HEK293 (cell line): Measurements from ENCODE around the gene AKAP8L.

Experiments used
- BCL11A ChIP-seq: fragments of 450-650 bp; formaldehyde crosslinking; IDR thresholded peaks from 2 replicates; pipeline ENCODE4 v1.5.1; 2016; ENCODE audit warnings: low read depth, missing biosample characterization, missing genetic modification characterization
- GLIS1 ChIP-seq: fragments of 450-650 bp; formaldehyde crosslinking; IDR thresholded peaks from 2 replicates; pipeline ENCODE4 v1.5.1; 2016; ENCODE audit warnings: missing biosample characterization, missing genetic modification characterization
- HOXD13 ChIP-seq: sonication (generic); formaldehyde crosslinking; IDR thresholded peaks from 2 replicates; pipeline ENCODE4 v1.8.0; 2022; ENCODE audit warnings: missing genetic modification reagents, borderline replicate concordance
- OSR2 ChIP-seq: fragments of 450-650 bp; formaldehyde crosslinking; IDR thresholded peaks from 2 replicates; pipeline ENCODE4 v1.5.1; 2016; ENCODE audit warnings: missing biosample characterization, missing genetic modification characterization
- REST ChIP-seq: fragments of 450-650 bp; formaldehyde crosslinking; IDR thresholded peaks from 2 replicates; pipeline ENCODE4 v1.5.1; 2016; ENCODE audit warnings: missing biosample characterization, missing genetic modification characterization
- TSHZ1 ChIP-seq: fragments of 450-650 bp; formaldehyde crosslinking; IDR thresholded peaks from 2 replicates; pipeline ENCODE4 v1.5.1; 2016; ENCODE audit warnings: missing biosample characterization, missing genetic modification characterization, borderline replicate concordance
- ZBTB10 ChIP-seq: fragments of 450-650 bp; formaldehyde crosslinking; IDR thresholded peaks from 2 replicates; pipeline ENCODE4 v1.5.1; 2016; ENCODE audit warnings: missing biosample characterization, missing genetic modification characterization
- ZBTB17 ChIP-seq: fragments of 450-650 bp; formaldehyde crosslinking; IDR thresholded peaks from 2 replicates; pipeline ENCODE4 v1.5.1; 2016; ENCODE audit warnings: missing biosample characterization, missing genetic modification characterization
- ZNF10 ChIP-seq: fragments of 450-650 bp; formaldehyde crosslinking; IDR thresholded peaks from 2 replicates; pipeline ENCODE4 v1.5.1; 2017; ENCODE audit warnings: missing biosample characterization, missing genetic modification characterization
- ZNF146 ChIP-seq: fragments of 450-650 bp; formaldehyde crosslinking; IDR thresholded peaks from 2 replicates; pipeline ENCODE4 v1.5.1; 2016; ENCODE audit warnings: missing biosample characterization, missing genetic modification characterization
- ZNF175 ChIP-seq: fragments of 450-650 bp; formaldehyde crosslinking; IDR thresholded peaks from 2 replicates; pipeline ENCODE4 v1.5.1; 2016; ENCODE audit warnings: missing biosample characterization, missing genetic modification characterization
- ZNF221 ChIP-seq: fragments of 450-650 bp; formaldehyde crosslinking; IDR thresholded peaks from 2 replicates; pipeline ENCODE4 v1.5.1; 2017; ENCODE audit warnings: missing biosample characterization, missing genetic modification characterization, borderline replicate concordance
- ZNF311 ChIP-seq: fragments of 450-650 bp; formaldehyde crosslinking; IDR thresholded peaks from 2 replicates; pipeline ENCODE4 v1.5.1; 2017; ENCODE audit warnings: missing biosample characterization, missing genetic modification characterization, borderline replicate concordance
- ZNF350 ChIP-seq: fragments of 450-650 bp; formaldehyde crosslinking; IDR thresholded peaks from 2 replicates; pipeline ENCODE4 v1.5.0; 2017; ENCODE audit warnings: missing biosample characterization, mild to moderate bottlenecking, missing genetic modification characterization
- ZNF354C ChIP-seq: fragments of 450-650 bp; formaldehyde crosslinking; IDR thresholded peaks from 2 replicates; pipeline ENCODE4 v1.5.1; 2016; ENCODE audit warnings: missing biosample characterization, missing genetic modification characterization, low read depth, borderline replicate concordance
- ZNF473 ChIP-seq: fragments of 450-650 bp; formaldehyde crosslinking; IDR thresholded peaks from 2 replicates; pipeline ENCODE4 v1.5.1; 2017; ENCODE audit warnings: missing biosample characterization, missing genetic modification characterization
- ZNF501 ChIP-seq: fragments of 450-650 bp; formaldehyde crosslinking; IDR thresholded peaks from 2 replicates; pipeline ENCODE4 v1.5.1; 2016; ENCODE audit warnings: missing biosample characterization, missing genetic modification characterization
- ZNF510 ChIP-seq: fragments of 450-650 bp; formaldehyde crosslinking; IDR thresholded peaks from 2 replicates; pipeline ENCODE4 v1.5.1; 2018; ENCODE audit warnings: mild to moderate bottlenecking, missing genetic modification characterization, missing biosample characterization; ENCODE audit not compliant: insufficient replicate concordance
- ZNF521 ChIP-seq: fragments of 450-650 bp; formaldehyde crosslinking; IDR thresholded peaks from 2 replicates; pipeline ENCODE4 v1.5.1; 2017; ENCODE audit warnings: missing biosample characterization, mild to moderate bottlenecking, missing genetic modification characterization
- ZNF585B ChIP-seq: fragments of 450-650 bp; formaldehyde crosslinking; IDR thresholded peaks from 2 replicates; pipeline ENCODE4 v1.5.1; 2016; ENCODE audit warnings: missing biosample characterization, missing genetic modification characterization
- ZNF776 ChIP-seq: fragments of 450-650 bp; formaldehyde crosslinking; IDR thresholded peaks from 2 replicates; pipeline ENCODE4 v1.5.0; 2017; ENCODE audit warnings: missing biosample characterization, missing genetic modification characterization, borderline replicate concordance
- ZSCAN5A ChIP-seq: fragments of 450-650 bp; formaldehyde crosslinking; IDR thresholded peaks from 2 replicates; pipeline ENCODE4 v1.5.1; 2016; ENCODE audit warnings: missing biosample characterization, missing genetic modification characterization
- ZXDB ChIP-seq: fragments of 450-650 bp; formaldehyde crosslinking; IDR thresholded peaks from 2 replicates; pipeline ENCODE4 v1.5.1; 2016; ENCODE audit warnings: missing biosample characterization, missing genetic modification characterization

AKAP8L gene

GRCh38 chr19:15432629-15433518 is 14.1 kb upstream of the AKAP8L start (continued):
- TF ChIP-seq ZNF776, result no peak
- peak; percentile 6; the same call in 1 of the 2 replicates for TF ChIP-seq ZNF146 (tag by site-specific recombination)
- no peak for TF ChIP-seq BCL11A
- no peak for TF ChIP-seq ZNF175 (tag by site-specific recombination)
- no peak for TF ChIP-seq ZBTB10 (tag by site-specific recombination)
- no peak for TF ChIP-seq ZNF501 (tag by site-specific recombination)
- TF ChIP-seq ZNF521 (tag by site-specific recombination), result no peak
- TF ChIP-seq ZNF221 (tag by site-specific recombination), result no peak
- peak; percentile 71; the same call in 1 of the 2 replicates for TF ChIP-seq ZSCAN5A (tag by site-specific recombination)
- TF ChIP-seq HOXD13 (CRISPR knock-in tag), result no peak
- TF ChIP-seq ZNF350 (tag by site-specific recombination), result no peak
- no peak for TF ChIP-seq OSR2 (tag by site-specific recombination)
- TF ChIP-seq REST, result no peak
- 0 out of 2 replicates have a peak, but pooled peaks have one; percentile 23 for TF ChIP-seq ZNF10 (tag by site-specific recombination)
- no peak; the same call in 1 of the 2 replicates for TF ChIP-seq ZXDB
- TF ChIP-seq TSHZ1, result no peak; the same call in 1 of the 2 replicates
- no peak for TF ChIP-seq ZNF354C
- no peak for TF ChIP-seq ZNF473 (tag by site-specific recombination)
- TF ChIP-seq ZNF510 (tag by site-specific recombination), result no peak
- TF ChIP-seq ZNF585B (tag by site-specific recombination), result no peak
- TF ChIP-seq ZBTB17, result peak; percentile 99
- no peak for TF ChIP-seq ZNF311 (tag by site-specific recombination)
- no peak for TF ChIP-seq GLIS1 (tag by site-specific recombination)
